GM15510 (cell line): Measurements from ENCODE around the gene P3H3.

Experiments
- POLR2A ChIP-seq: IDR thresholded peaks from 3 replicates; pipeline ENCODE4 v1.6.1; 2011; ENCODE audit warnings: borderline replicate concordance; ENCODE audit not compliant: insufficient read length; ENCODE audit errors: extremely low read depth

P3H3 gene

GRCh38 chr12:6818645-6819044 is 9.6 kb upstream of the P3H3 start:
- no peak for TF ChIP-seq POLR2A

- TF ChIP-seq POLR2A: no peak
Measured at GRCh38 chr12:6819106-6820030, 8.8 kb upstream of the P3H3 start.

- no peak for TF ChIP-seq POLR2A
Measured at GRCh38 chr12:6820166-6820565, 8.0 kb upstream of the P3H3 start.

GRCh38 chr12:6821591-6822425 is 6.4 kb upstream of the P3H3 start, which contains the start of gene GPR162:
TSS of gene GPR162 (plus strand) at chr12:6821821. CDS start at chr12:6823899, 2,078 bp downstream.
- TF ChIP-seq POLR2A: no peak

GRCh38 chr12:6822426-6823135 is 5.6 kb upstream of the P3H3 start:
- TF ChIP-seq POLR2A: no peak

GRCh38 chr12:6823182-6824084 is 4.8 kb upstream of the P3H3 start:
- no peak for TF ChIP-seq POLR2A

GRCh38 chr12:6824085-6824775 is 4.0 kb upstream of the P3H3 start:
- TF ChIP-seq POLR2A: no peak

GRCh38 chr12:6824901-6825381 is 3.3 kb upstream of the P3H3 start:
- TF ChIP-seq POLR2A: no peak

- no peak for TF ChIP-seq POLR2A
Measured at GRCh38 chr12:6825398-6826124, 2.6 kb upstream of the P3H3 start.

- TF ChIP-seq POLR2A: no peak
Measured at GRCh38 chr12:6826125-6826733, 2.0 kb upstream of the P3H3 start.

- no peak for TF ChIP-seq POLR2A
Measured at GRCh38 chr12:6826734-6827436, 1.3 kb upstream of the P3H3 start.
